ENCODE data around the gene KRT78. TPM values are rescaled to one million over a fixed set of nuclear protein-coding genes. Genes with fewer than 3 reads are reported as not detected.

The KRT78 gene
- total and polyA plus RNA-seq, 9 of the 15 experiments (the other 6 are each of a cell fraction or from before 2014, with no cell fraction given), result not detected

- intact Hi-C loops (cut with micrococcal nuclease), result no loop called here
- CTCF ChIA-PET (ENCODE audit: low intra/inter-chr PET ratio), result interaction anchor here (0.7 kb wide), 2 partner anchors 19 to 243 kb away, joined by 3 read pairs; no protein-coding TSS in a partner anchor
These were observed 48.4 kb downstream of the KRT78 start for GRCh38 chr12:52800259-52800917.

More at GRCh38 chr12:52800259-52800917, 48.4 kb downstream of the KRT78 start:
- ATAC-seq (no peak), DNase-seq (ENCODE audit: extremely low read depth in 1 of 4, low spot score in 3 of 4) (no peak), FAIRE-seq (no peak)
- POLR2A ChIA-PET, result interaction anchor here (0.7 kb wide), 1 partner anchor 127 kb away, joined by 3 read pairs; no protein-coding TSS in a partner anchor
- Histone ChIP-seq H3K36me3 (ENCODE audit: control insufficient read depth, insufficient read depth, low read length) (no peaks in the 10 kb centered on the region), H3K9me1 (ENCODE audit: control insufficient read depth, insufficient read depth, low read length) (no peaks in the 10 kb centered on the region), H3K4me1 (replicated peaks in 1 of 2; ENCODE audit: control insufficient read depth in 2 of 2, insufficient read depth in 2 of 2, low read length in 2 of 2) (peaks cover 22 to 29% of the 10 kb centered on the region in 2 experiments; a peak in 4 of 5 replicates), H3K27ac (ENCODE audit: extremely low read depth, low read depth, low read length) (no peak overlapping the region), H2AFZ (ENCODE audit: low read depth, low read length) (no peak overlapping the region), H3K9me3 (replicated peaks; ENCODE audit: control insufficient read depth, insufficient read depth, low read depth, low read length) (no peaks in the 10 kb centered on the region), H3K4me3 (no peak overlapping the region), H4K20me1 (replicated peaks; ENCODE audit: control insufficient read depth, insufficient read depth, low read length) (peaks cover 3% of the 10 kb centered on the region; the same call in 1 of the 2 replicates), H3K4me2 (ENCODE audit: insufficient read depth, low read length) (no peak overlapping the region), H3K9ac (ENCODE audit: insufficient read depth in 1 of 2, low read depth in 2 of 2, low read length in 2 of 2) (no peak overlapping the region), H3K27me3 (ENCODE audit: control insufficient read depth in 2 of 2, insufficient read depth in 2 of 2, low read length in 2 of 2) (peaks cover 0 to 7% of the 10 kb centered on the region in 2 experiments; a peak in 1 of 5 replicates), H3K79me2 (ENCODE audit: control insufficient read depth, insufficient read depth, low read length) (no peaks in the 10 kb centered on the region)
- BruUV-seq (replicated peaks), result no TSS peak
- in situ Hi-C loops (cut with MboI), result no loop called here
- WGBS (ENCODE audit: insufficient coverage, low coverage, missing lambda C conversion rate), result 53% methylated on average over 1 of the region's 1 CpG
- TF ChIP-seq BRCA1 (IDR thresholded peaks at IDR 0.05) (no peak), BRCA1 (CRISPR knock-in tag; IDR thresholded peaks at IDR 0.05) (no peak), FUS (optimal IDR thresholded peaks at IDR 0.05; ENCODE audit: low read depth, low read length) (no peak), TRIM25 (IDR thresholded peaks at IDR 0.05; ENCODE audit: borderline replicate concordance) (no peak), TARDBP (IDR thresholded peaks at IDR 0.05) (no peak), RB1 (IDR thresholded peaks at IDR 0.05; ENCODE audit: low read depth) (no peak), PTTG1 (tag; IDR thresholded peaks at IDR 0.05; ENCODE audit: low read depth) (no peak), PHTF2 (CRISPR knock-in tag; IDR thresholded peaks at IDR 0.05) (no peak), ZNF57 (CRISPR knock-in tag; IDR thresholded peaks at IDR 0.05) (no peak), FOXM1 (IDR thresholded peaks at IDR 0.05; ENCODE audit: low read depth) (no peak), FOXM1 (CRISPR knock-in tag; IDR thresholded peaks at IDR 0.05; ENCODE audit: low read depth) (no peak), SMAD1 (IDR thresholded peaks at IDR 0.05; ENCODE audit: low read depth, low read length, partially characterized antibody) (no peak), SREBF2 (CRISPR knock-in tag; IDR thresholded peaks at IDR 0.05) (no peak), ZNF583 (CRISPR knock-in tag; IDR thresholded peaks at IDR 0.05) (no peak), PKNOX1 (IDR thresholded peaks at IDR 0.05) (no peak), ZBTB8A (IDR thresholded peaks at IDR 0.05; ENCODE audit: partially characterized antibody) (no peak), RBM25 (IDR thresholded peaks at IDR 0.05; ENCODE audit: low read depth, low read length, severe bottlenecking) (no peak), PHB (CRISPR knock-in tag; IDR thresholded peaks at IDR 0.05) (no peak), ZNF561 (CRISPR knock-in tag; conservative IDR thresholded peaks at IDR 0.05) (no peak)

All from K562 (cell line).